ENCODE measurements around the gene MALL. TPM values are rescaled to one million over a fixed set of nuclear protein-coding genes. Genes with fewer than 3 reads are reported as not detected.

Gene MALL
- total and polyA plus RNA-seq, 2 experiments from 2014 or later: 5.9 to 9.3 TPM

DNA sequence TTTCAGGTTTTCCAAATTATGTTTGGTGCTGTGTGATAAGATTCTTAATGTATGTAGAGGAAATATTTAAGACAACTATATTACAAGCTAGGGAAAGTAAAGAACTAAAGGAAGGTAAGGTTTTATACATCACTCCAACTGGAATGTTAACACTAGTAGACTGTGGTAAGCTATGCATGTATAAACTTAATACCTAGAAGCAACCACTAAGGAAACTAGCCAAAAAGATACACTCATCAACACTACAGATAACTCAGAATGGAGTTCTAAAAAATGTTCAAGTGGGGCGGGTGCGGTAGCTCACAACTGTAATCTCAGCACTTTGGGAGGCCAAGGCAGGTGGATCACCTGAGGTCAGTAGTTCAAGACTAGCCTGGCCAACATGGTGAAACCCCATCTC lies 37.8 kb upstream of the MALL start (continued):
- TF ChIP-seq, protein P1, sequence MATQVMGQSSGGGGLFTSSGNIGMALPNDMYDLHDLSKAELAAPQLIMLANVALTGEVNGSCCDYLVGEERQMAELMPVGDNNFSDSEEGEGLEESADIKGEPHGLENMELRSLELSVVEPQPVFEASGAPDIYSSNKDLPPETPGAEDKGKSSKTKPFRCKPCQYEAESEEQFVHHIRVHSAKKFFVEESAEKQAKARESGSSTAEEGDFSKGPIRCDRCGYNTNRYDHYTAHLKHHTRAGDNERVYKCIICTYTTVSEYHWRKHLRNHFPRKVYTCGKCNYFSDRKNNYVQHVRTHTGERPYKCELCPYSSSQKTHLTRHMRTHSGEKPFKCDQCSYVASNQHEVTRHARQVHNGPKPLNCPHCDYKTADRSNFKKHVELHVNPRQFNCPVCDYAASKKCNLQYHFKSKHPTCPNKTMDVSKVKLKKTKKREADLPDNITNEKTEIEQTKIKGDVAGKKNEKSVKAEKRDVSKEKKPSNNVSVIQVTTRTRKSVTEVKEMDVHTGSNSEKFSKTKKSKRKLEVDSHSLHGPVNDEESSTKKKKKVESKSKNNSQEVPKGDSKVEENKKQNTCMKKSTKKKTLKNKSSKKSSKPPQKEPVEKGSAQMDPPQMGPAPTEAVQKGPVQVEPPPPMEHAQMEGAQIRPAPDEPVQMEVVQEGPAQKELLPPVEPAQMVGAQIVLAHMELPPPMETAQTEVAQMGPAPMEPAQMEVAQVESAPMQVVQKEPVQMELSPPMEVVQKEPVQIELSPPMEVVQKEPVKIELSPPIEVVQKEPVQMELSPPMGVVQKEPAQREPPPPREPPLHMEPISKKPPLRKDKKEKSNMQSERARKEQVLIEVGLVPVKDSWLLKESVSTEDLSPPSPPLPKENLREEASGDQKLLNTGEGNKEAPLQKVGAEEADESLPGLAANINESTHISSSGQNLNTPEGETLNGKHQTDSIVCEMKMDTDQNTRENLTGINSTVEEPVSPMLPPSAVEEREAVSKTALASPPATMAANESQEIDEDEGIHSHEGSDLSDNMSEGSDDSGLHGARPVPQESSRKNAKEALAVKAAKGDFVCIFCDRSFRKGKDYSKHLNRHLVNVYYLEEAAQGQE (IDR thresholded peaks at IDR 0.05; ENCODE audit: unreplicated experiment): no peak
- TF ChIP-seq POLR2AphosphoS5 (IDR thresholded peaks at IDR 0.05; ENCODE audit: low read depth) (no peak), CREB1 (CRISPR knock-in tag; IDR thresholded peaks at IDR 0.05; ENCODE audit: low read depth) (no peak), EZH2 (IDR thresholded peaks at IDR 0.05; ENCODE audit: low read depth, unreplicated experiment) (no peak), EZH2phosphoT487 (IDR thresholded peaks at IDR 0.05; ENCODE audit: unreplicated experiment) (no peak)
- TF ChIP-seq, protein P2, sequence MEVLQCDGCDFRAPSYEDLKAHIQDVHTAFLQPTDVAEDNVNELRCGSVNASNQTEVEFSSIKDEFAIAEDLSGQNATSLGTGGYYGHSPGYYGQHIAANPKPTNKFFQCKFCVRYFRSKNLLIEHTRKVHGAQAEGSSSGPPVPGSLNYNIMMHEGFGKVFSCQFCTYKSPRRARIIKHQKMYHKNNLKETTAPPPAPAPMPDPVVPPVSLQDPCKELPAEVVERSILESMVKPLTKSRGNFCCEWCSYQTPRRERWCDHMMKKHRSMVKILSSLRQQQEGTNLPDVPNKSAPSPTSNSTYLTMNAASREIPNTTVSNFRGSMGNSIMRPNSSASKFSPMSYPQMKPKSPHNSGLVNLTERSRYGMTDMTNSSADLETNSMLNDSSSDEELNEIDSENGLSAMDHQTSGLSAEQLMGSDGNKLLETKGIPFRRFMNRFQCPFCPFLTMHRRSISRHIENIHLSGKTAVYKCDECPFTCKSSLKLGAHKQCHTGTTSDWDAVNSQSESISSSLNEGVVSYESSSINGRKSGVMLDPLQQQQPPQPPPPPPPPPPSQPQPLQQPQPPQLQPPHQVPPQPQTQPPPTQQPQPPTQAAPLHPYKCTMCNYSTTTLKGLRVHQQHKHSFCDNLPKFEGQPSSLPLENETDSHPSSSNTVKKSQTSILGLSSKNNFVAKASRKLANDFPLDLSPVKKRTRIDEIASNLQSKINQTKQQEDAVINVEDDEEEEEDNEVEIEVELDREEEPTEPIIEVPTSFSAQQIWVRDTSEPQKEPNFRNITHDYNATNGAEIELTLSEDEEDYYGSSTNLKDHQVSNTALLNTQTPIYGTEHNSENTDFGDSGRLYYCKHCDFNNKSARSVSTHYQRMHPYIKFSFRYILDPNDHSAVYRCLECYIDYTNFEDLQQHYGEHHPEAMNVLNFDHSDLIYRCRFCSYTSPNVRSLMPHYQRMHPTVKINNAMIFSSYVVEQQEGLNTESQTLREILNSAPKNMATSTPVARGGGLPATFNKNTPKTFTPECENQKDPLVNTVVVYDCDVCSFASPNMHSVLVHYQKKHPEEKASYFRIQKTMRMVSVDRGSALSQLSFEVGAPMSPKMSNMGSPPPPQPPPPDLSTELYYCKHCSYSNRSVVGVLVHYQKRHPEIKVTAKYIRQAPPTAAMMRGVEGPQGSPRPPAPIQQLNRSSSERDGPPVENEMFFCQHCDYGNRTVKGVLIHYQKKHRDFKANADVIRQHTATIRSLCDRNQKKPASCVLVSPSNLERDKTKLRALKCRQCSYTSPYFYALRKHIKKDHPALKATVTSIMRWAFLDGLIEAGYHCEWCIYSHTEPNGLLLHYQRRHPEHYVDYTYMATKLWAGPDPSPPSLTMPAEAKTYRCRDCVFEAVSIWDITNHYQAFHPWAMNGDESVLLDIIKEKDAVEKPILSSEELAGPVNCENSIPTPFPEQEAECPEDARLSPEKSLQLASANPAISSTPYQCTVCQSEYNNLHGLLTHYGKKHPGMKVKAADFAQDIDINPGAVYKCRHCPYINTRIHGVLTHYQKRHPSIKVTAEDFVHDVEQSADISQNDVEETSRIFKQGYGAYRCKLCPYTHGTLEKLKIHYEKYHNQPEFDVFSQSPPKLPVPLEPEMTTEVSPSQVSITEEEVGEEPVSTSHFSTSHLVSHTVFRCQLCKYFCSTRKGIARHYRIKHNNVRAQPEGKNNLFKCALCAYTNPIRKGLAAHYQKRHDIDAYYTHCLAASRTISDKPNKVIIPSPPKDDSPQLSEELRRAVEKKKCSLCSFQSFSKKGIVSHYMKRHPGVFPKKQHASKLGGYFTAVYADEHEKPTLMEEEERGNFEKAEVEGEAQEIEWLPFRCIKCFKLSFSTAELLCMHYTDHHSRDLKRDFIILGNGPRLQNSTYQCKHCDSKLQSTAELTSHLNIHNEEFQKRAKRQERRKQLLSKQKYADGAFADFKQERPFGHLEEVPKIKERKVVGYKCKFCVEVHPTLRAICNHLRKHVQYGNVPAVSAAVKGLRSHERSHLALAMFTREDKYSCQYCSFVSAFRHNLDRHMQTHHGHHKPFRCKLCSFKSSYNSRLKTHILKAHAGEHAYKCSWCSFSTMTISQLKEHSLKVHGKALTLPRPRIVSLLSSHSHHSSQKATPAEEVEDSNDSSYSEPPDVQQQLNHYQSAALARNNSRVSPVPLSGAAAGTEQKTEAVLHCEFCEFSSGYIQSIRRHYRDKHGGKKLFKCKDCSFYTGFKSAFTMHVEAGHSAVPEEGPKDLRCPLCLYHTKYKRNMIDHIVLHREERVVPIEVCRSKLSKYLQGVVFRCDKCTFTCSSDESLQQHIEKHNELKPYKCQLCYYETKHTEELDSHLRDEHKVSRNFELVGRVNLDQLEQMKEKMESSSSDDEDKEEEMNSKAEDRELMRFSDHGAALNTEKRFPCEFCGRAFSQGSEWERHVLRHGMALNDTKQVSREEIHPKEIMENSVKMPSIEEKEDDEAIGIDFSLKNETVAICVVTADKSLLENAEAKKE (CRISPR knock-in tag; IDR thresholded peaks at IDR 0.05): no peak

DNA sequence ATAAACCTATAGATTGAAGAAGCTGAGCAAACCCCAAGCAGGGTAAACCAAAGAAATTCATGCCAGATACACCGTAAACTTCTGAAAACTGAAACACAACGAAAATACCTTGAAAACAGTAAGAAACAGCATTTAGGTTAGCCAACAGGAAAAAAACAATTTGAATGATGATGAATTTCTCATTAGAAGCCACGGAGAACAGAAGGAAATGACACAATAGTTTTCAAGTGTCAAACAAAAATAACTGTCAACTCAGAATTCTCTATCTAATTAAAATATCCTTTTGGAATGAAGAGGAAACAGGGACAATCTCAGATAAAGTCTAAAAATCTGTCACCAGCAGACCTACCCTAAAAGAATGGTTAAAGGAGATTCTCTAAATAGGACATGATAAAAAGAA lies 37.3 kb upstream of the MALL start:
- Mint-ChIP-seq H3K4me3 (no peak overlapping the region), H3K4me1 (no peaks in the 10 kb centered on the region), H3K9me3 (peaks cover 46% of the 10 kb centered on the region), H3K27me3 (ENCODE audit: insufficient read depth, low read depth, poor library complexity) (no peaks in the 10 kb centered on the region), H3K27ac (no peak overlapping the region), H3K36me3 (ENCODE audit: low read depth) (peaks cover 35% of the 10 kb centered on the region)
- H3K4me3 ChIP-seq: no peak overlapping the region
- H3K79me2 ChIP-seq (replicated peaks; ENCODE audit: insufficient read depth): no peaks in the 10 kb centered on the region
- DNase-seq (ENCODE audit: low spot score) (no peak), ATAC-seq (no peak)
- H3F3A ChIP-seq (replicated peaks; ENCODE audit: low read depth): no peaks in the 10 kb centered on the region
- H4K20me1 ChIP-seq (replicated peaks; ENCODE audit: insufficient read depth): no peaks in the 10 kb centered on the region
- H3K27ac ChIP-seq (ENCODE audit: low read depth): no peak overlapping the region
- no peaks in the 10 kb centered on the region for H3K4me1 ChIP-seq (ENCODE audit: insufficient read depth)
- no peaks in the 10 kb centered on the region for H3K36me3 ChIP-seq (ENCODE audit: insufficient read depth)
- no peak overlapping the region for H2AFZ ChIP-seq
- H3K9me2 ChIP-seq (ENCODE audit: insufficient read depth): no peaks in the 10 kb centered on the region
- no peaks in the 10 kb centered on the region for H3K27me3 ChIP-seq (ENCODE audit: insufficient read depth)
- no peak overlapping the region for H3K4me2 ChIP-seq
- TF ChIP-seq EZH2phosphoT487 (IDR thresholded peaks at IDR 0.05; ENCODE audit: unreplicated experiment) (no peak), NANOG (IDR thresholded peaks at IDR 0.05; ENCODE audit: borderline replicate concordance) (no peak), EZH2 (IDR thresholded peaks at IDR 0.05; ENCODE audit: low read depth, unreplicated experiment) (no peak), CREB1 (CRISPR knock-in tag; IDR thresholded peaks at IDR 0.05; ENCODE audit: low read depth) (no peak), POLR2AphosphoS5 (IDR thresholded peaks at IDR 0.05; ENCODE audit: low read depth) (no peak)

Data from GM23338 (cell line).